Activated CD8-positive, alpha-beta T cell treated with anti-CD3 and anti-CD28 coated beads, Interleukin-2, amount 10 ng/mL, durations not matched to agents 7 days and 5 days (primary cell): Measurements from ENCODE around the gene SPATA3. TPM values are rescaled to one million over a fixed set of nuclear protein-coding genes. Genes with fewer than 3 reads are reported as not detected.
A peak's percentile ranks its signal among the peaks of the same experiment; 100 is the strongest.

Experiments
- ATAC-seq: fragments of 150-1000 bp; cut with Tn5 transposase; one replicate; pipeline ENCODE4 v1.10.0; 2021; ENCODE audit warnings: moderate library complexity
- CTCF ChIA-PET: fragments of 350-600 bp; sonication (Branson Sonifier 250); formaldehyde crosslinking; loops from one replicate; lab custom pipeline; 2021; ENCODE audit warnings: antibody characterized with exemption; lab: Charles Lee
- POLR2A ChIA-PET: fragments of 350-600 bp; sonication (Branson Sonifier 250); formaldehyde crosslinking; loops from one replicate; lab custom pipeline; 2021; ENCODE audit warnings: antibody characterized with exemption; lab: Charles Lee
- DNase-seq: peaks from one replicate; pipeline ENCODE4 v3.0.0-alpha.2; 2020
- H3K27ac Mint-ChIP-seq: one replicate; pipeline ENCODE4 v1.8.0; 2021; ENCODE audit warnings: mild to moderate bottlenecking, mixed read lengths
- H3K27me3 Mint-ChIP-seq: one replicate; pipeline ENCODE4 v1.8.0; 2021; ENCODE audit warnings: low read depth, mixed read lengths
- H3K36me3 Mint-ChIP-seq: one replicate; pipeline ENCODE4 v1.8.0; 2021; ENCODE audit warnings: low read depth, mixed read lengths
- H3K4me1 Mint-ChIP-seq: one replicate; pipeline ENCODE4 v1.8.0; 2021; ENCODE audit warnings: low read depth, mixed read lengths
- H3K4me3 Mint-ChIP-seq: one replicate; pipeline ENCODE4 v1.8.0; 2021; ENCODE audit warnings: mild to moderate bottlenecking, mixed read lengths
- H3K9me3 Mint-ChIP-seq: one replicate; pipeline ENCODE4 v1.8.0; 2022; ENCODE audit warnings: mixed read lengths; ENCODE audit not compliant: insufficient read depth
- total RNA-seq, 2 experiments: library from RNA; stranded (reverse); gene quantifications; one replicate each; pipeline ENCODE4 v1.2.3, GENCODE V29; 2021

The SPATA3 gene
- total RNA-seq, 2 experiments from 2014 or later, result 0.29 TPM; not detected in 1

GRCh38 chr2:231039821-231040364, 44.0 kb downstream of the SPATA3 start:
- Mint-ChIP-seq H3K9me3 (no peaks in the 10 kb centered on the region), H3K36me3 (no peaks in the 10 kb centered on the region), H3K4me1 (peaks cover 2% of the 10 kb centered on the region), H3K27me3 (peaks cover 53% of the 10 kb centered on the region), H3K4me3 (no peak overlapping the region), H3K27ac (no peak overlapping the region)
- DNase-seq (no peak), ATAC-seq (no peak)
- POLR2A ChIA-PET, result interaction anchor here (0.7 kb wide), 1 partner anchor 10 kb away, joined by 3 read pairs; no protein-coding TSS in a partner anchor
- CTCF ChIA-PET, result interaction anchor here (1.4 kb wide), 1 partner anchor 13 kb away, joined by 4 read pairs; no protein-coding TSS in a partner anchor

- Mint-ChIP-seq H3K27me3 (peaks cover 43% of the 10 kb centered on the region), H3K36me3 (no peaks in the 10 kb centered on the region), H3K27ac (no peak overlapping the region), H3K4me3 (no peak overlapping the region), H3K4me1 (peaks cover 2% of the 10 kb centered on the region), H3K9me3 (no peaks in the 10 kb centered on the region)
- ChIA-PET POLR2A (no interaction called here), CTCF (interaction anchor here (2.7 kb wide), 1 partner anchor 12 kb away, joined by 17 read pairs; no protein-coding TSS in a partner anchor)
- ATAC-seq (no peak), DNase-seq (no peak)
Measured at GRCh38 chr2:231041061-231041689, 45.3 kb downstream of the SPATA3 start.

- no peaks in the 10 kb centered on the region for H3K36me3 Mint-ChIP-seq
- no peak for DNase-seq
- H3K27me3 Mint-ChIP-seq, result peaks cover 29% of the 10 kb centered on the region
- no peak overlapping the region for H3K4me3 Mint-ChIP-seq
- ATAC-seq, result no peak
- POLR2A ChIA-PET, result no interaction called here
- CTCF ChIA-PET, result interaction anchor here (1.2 to 2.7 kb wide), 2 partner anchors 9 to 220 kb away, joined by 5 to 17 read pairs; no protein-coding TSS in a partner anchor
- no peaks in the 10 kb centered on the region for H3K9me3 Mint-ChIP-seq
- H3K27ac Mint-ChIP-seq, result no peak overlapping the region
- H3K4me1 Mint-ChIP-seq, result no peaks in the 10 kb centered on the region
Measured at GRCh38 chr2:231043796-231044195, 47.9 kb downstream of the SPATA3 start.

- ChIA-PET CTCF (no interaction called here), POLR2A (no interaction called here)
- Mint-ChIP-seq H3K27me3 (peaks cover 20% of the 10 kb centered on the region), H3K4me1 (peaks cover 14% of the 10 kb centered on the region), H3K27ac (no peak overlapping the region), H3K4me3 (no peak overlapping the region), H3K9me3 (no peaks in the 10 kb centered on the region), H3K36me3 (no peaks in the 10 kb centered on the region)
- DNase-seq (no peak), ATAC-seq (no peak)
Measured at GRCh38 chr2:231046916-231047273, 51.0 kb downstream of the SPATA3 start.

- no peak overlapping the region for H3K27ac Mint-ChIP-seq
- ATAC-seq (no peak), DNase-seq (no peak)
- H3K4me3 Mint-ChIP-seq, result no peak overlapping the region
- H3K36me3 Mint-ChIP-seq, result no peaks in the 10 kb centered on the region
- H3K9me3 Mint-ChIP-seq, result no peaks in the 10 kb centered on the region
- CTCF ChIA-PET, result no interaction called here
- POLR2A ChIA-PET, result no interaction called here
- peaks cover 20% of the 10 kb centered on the region for H3K27me3 Mint-ChIP-seq
- H3K4me1 Mint-ChIP-seq, result peaks cover 19% of the 10 kb centered on the region
Measured at GRCh38 chr2:231047274-231047922, 51.5 kb downstream of the SPATA3 start.

- Mint-ChIP-seq H3K27me3 (peaks cover 20% of the 10 kb centered on the region), H3K4me1 (peaks cover 28% of the 10 kb centered on the region), H3K36me3 (no peaks in the 10 kb centered on the region), H3K4me3 (no peak overlapping the region), H3K27ac (no peak overlapping the region), H3K9me3 (no peaks in the 10 kb centered on the region)
- ATAC-seq (no peak), DNase-seq (no peak)
- POLR2A ChIA-PET, result no interaction called here
- CTCF ChIA-PET, result interaction anchor here (1.0 to 1.1 kb wide), 2 partner anchors 9 to 146 kb away, joined by 3 to 4 read pairs; no protein-coding TSS in a partner anchor
Measured at GRCh38 chr2:231047923-231048915, 52.3 kb downstream of the SPATA3 start.

- ATAC-seq (no peak), DNase-seq (no peak)
- Mint-ChIP-seq H3K4me3 (no peak overlapping the region), H3K4me1 (peaks cover 40% of the 10 kb centered on the region), H3K27me3 (peaks cover 22% of the 10 kb centered on the region), H3K27ac (no peak overlapping the region), H3K9me3 (no peaks in the 10 kb centered on the region), H3K36me3 (no peaks in the 10 kb centered on the region)
- ChIA-PET CTCF (interaction anchor here (1.0 to 1.1 kb wide), 3 partner anchors 8 to 148 kb away, joined by 3 to 4 read pairs (median 3); no protein-coding TSS in a partner anchor), POLR2A (interaction anchor here (0.8 kb wide), 1 partner anchor 9 kb away, joined by 3 read pairs; no protein-coding TSS in a partner anchor)
Measured at GRCh38 chr2:231049286-231050017, 53.5 kb downstream of the SPATA3 start.

GRCh38 chr2:231050018-231050901, 54.3 kb downstream of the SPATA3 start:
- CTCF ChIA-PET, result interaction anchor here (1.0 to 1.5 kb wide), 3 partner anchors 15 to 226 kb away, joined by 3 to 4 read pairs (median 3); no protein-coding TSS in a partner anchor
- DNase-seq (peak; percentile 42), ATAC-seq (no peak)
- no peaks in the 10 kb centered on the region for H3K36me3 Mint-ChIP-seq
- peaks cover 24% of the 10 kb centered on the region for H3K27me3 Mint-ChIP-seq
- POLR2A ChIA-PET, result interaction anchor here (0.8 kb wide), 1 partner anchor 10 kb away, joined by 3 read pairs; no protein-coding TSS in a partner anchor
- H3K4me3 Mint-ChIP-seq, result no peak overlapping the region
- no peak overlapping the region for H3K27ac Mint-ChIP-seq
- peaks cover 40% of the 10 kb centered on the region for H3K4me1 Mint-ChIP-seq
- H3K9me3 Mint-ChIP-seq, result no peaks in the 10 kb centered on the region

- peaks cover 43% of the 10 kb centered on the region for H3K4me1 Mint-ChIP-seq
- CTCF ChIA-PET, result interaction anchor here (1.0 to 2.3 kb wide), 4 partner anchors 16 to 227 kb away, joined by 3 to 16 read pairs (median 4); no protein-coding TSS in a partner anchor
- H3K4me3 Mint-ChIP-seq, result no peak overlapping the region
Measured at GRCh38 chr2:231051116-231051515, 55.2 kb downstream of the SPATA3 start.

More at GRCh38 chr2:231051116-231051515, 55.2 kb downstream of the SPATA3 start:
- no peak for DNase-seq
- ATAC-seq, result no peak
- Mint-ChIP-seq H3K36me3 (no peaks in the 10 kb centered on the region), H3K27me3 (peaks cover 24% of the 10 kb centered on the region), H3K9me3 (no peaks in the 10 kb centered on the region), H3K27ac (no peak overlapping the region)
- POLR2A ChIA-PET, result no interaction called here
